ENCODE measurements around the gene BMP2K.

BMP2K gene

DNA sequence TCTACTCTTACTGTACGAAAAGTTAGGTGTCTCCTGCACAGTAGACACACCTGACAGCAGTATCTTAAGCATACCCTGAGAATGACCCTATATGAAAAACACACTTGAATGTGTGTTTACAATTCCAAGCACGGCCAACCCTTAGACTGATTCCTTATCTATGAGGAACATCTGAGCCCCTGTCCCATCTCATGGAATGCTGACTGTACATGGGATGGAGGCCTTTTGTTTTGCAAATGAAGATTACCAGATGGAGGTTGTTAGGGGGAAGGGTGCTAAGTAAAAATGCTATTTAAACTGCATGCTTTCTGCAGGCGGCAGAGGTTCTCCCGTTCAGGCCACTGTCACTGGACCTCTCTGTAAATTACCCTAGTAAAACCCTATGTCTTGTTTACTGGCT lies 160.8 kb downstream of the BMP2K start:
- DNase-seq (ENCODE audit: low read depth in 2 of 2): no peak

DNA sequence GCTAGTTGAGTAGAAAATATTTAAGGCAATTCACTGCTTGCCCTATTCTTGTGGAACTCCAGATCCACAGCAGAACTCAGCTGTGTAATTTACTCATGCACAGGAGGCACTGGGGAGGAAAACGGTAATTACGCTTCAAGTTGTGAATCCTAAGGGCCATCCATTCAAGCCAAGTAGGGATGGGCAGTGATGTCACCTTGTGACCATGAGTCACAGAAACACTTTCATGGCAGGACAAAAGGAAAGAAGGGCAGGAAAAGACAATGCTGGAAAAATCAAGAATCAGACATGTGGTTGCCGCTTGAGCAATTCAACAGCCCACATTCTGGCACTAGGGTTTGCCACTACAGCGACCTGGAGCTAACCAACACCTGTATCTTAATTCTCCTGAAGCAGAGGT lies 161.7 kb downstream of the BMP2K start:
- DNase-seq (ENCODE audit: low read depth in 2 of 2): no peak

DNA sequence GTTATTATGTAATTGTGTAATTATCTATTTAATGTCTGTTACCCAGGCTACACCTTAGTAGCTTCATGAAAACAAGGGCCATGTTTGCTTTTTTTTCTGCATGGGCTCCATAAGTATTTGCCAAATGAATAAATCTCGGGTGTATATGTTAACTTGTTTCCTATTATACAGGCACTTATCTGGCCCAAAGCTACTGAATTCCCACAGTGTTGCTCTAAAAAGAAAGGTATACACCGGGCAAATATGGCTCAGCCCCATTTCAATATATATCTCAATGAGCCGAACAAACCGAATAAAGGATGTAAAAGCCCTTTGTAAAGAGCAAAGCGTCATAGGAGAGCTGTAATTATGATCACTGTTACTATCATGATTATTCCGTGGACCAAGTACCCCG lies 162.3 kb downstream of the BMP2K start:
- DNase-seq (ENCODE audit: low read depth in 2 of 2): no peak

DNA sequence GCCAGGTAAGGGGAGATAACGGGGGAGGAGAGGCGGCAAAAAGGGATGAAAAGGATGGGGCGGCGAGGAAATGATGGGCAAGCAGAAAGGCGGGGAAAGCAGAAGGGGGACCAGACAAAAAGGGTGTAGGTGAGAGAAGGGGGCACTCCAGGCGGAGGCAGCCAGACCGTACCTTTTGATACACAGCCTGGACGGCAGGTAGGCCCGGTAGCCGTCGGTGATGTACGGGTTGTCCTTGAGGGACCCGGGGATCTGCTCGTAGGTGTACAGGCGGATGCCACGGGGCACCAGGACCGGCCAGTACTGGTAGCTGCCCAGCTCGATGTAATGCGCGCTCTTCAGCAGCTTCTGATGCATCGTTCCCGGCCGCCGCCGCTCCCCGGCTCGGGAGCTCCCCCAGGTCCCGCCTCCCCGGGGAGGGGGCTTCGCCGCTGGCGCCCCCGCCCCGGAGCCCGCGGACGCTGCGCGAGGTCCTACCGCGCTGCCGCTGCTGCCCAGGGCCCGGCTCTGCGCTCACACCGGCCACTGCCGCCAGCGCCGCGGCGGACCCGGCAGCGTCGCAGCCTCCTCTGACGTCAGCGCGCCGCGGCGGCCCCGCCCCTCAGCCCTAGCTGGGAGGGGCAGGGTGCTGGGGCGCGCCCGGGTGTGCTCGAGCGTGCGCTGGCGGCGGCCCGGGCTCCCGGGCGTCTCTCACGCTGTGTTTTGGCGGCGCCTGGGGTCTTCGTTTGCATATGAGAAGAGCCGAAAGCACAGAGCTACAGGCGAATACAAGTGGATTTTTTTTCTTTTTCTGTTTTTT lies 162.9 kb downstream of the BMP2K start, which contains the start of gene PAQR3:
TSS of gene PAQR3 (minus strand) at position 571 of the 799 bp plus-strand sequence. CDS start at position 357, 214 bp downstream.
- peak; percentile 67 to 68 for DNase-seq (ENCODE audit: low read depth in 2 of 2)

DNA sequence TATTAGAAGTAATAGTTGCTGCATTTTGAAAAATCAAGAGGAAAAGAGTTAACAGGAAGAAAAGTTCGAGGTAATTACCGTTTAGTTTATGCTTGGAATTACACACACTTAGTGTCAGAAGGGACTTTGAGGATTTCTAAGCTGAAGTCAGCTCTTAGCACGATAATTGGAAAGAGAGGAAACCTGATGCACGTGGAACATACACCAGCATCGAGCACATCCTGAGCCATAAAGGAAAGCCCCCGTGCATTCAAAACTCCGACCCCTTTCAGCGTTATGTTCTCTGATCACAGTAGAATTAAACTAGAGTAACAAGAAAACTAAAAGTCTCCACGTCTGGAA lies 163.5 kb downstream of the BMP2K start:
- no peak for DNase-seq (ENCODE audit: low read depth in 2 of 2)

DNA sequence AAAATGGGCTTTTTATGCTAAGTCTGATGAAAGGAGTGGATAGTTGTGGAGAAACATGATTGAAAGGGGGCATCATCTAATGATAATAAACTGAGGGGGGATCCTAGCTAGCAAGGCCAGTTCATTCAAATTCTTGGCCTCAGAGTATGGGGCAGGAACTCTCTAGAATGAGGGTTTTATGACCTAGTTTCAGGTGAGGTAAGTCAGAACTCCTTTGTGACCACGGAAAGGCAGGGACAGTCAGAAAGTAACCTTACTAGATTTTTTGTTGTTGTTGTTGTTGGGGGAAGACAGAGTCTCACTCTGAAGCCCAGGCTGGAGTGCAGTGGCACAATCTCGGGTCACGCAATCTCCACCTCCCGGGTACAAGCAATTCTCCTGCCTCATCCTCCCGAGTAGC lies 164.6 kb downstream of the BMP2K start:
- no peak for DNase-seq (ENCODE audit: low read depth in 2 of 2)

DNA sequence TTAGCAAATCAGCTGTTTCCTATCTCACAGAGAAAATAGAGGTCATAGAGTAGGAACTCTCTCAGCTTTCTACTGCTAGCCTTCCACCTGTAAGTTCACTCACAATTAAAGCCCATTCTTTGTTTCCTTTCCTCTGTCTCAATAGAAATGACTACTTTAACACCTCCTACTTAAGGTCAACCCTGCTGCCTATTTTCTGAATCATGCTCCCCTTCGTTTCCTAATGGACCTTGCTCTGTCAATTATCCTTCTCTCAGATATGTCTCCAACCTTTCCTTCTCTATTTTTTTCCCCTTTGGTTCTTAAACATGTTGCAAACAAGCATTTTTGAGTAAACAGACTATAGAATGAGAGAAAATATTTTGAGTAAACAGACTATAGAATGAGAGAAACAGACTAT lies 168.2 kb downstream of the BMP2K start:
- DNase-seq (ENCODE audit: low read depth in 2 of 2): no peak

DNA sequence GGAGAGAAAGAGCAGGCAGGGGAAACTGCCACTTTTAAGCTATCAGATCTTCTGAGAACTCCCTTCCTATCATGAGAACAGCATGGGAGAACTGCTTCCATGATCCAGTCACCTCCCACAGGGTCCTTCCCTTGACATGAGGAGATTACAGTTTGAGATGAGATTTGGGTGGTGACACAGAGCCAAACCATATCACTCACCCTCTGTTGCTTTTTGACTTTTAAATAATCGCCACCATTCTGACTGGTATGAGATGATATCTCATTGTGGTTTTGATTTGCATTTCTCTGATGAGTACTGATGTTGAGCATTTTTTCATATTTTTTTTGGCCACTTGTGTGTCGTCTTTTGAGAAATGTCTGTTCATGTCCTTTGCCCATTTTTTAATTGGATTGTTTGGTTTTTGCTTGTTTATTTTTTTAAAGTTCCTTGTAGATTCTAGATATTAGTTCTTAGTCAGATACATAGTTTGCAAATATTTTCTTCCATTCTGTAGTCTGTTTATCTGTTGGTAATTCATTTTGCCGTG lies 169.6 kb downstream of the BMP2K start:
- DNase-seq (ENCODE audit: low read depth in 2 of 2): no peak

DNA sequence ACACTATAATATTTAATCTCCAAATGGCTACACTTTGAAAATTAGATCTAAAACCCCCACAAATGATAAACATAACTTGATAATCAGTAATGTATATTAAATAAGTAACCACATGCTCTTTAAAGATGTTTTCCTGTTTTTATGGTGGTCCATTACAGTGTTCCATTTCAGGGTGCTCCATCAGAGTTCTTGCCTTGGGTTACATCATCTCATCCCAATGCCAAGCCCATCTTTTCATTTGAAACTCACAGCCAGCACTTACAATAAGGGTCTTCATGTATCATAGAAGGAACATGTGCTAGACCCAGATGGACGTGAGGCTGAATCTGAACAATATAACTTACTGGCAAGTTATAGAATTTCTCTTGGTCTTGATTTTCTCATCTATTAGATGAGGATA lies 173.6 kb downstream of the BMP2K start:
- DNase-seq (ENCODE audit: low read depth in 2 of 2): no peak

DNA sequence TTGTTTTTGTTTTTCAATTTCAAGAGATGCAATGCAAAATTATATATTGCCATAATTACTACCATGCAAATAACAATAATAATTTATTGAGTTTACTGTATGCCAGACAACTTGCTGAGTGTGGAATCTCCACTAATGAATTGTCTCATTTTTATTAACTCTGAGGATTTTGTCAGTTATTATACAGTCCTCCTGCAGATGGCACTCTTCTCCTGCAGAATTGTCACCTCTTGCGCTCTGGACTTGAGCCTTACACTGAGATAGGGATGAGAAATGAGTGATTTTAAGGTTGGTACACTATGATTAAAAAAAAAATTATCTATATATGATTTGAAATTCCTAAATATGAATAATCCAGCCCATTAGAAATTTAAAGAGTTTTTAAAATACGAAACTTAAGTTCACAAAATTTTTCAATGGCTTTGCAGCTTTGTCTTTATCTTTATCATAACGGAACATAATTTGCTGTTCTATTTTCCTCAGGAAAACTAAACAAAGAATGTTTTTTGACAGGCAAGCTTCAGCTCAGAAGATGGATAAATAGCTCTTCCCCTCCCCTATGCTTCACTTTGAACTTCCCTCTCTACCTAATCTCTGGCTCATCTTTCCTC lies 175.8 kb downstream of the BMP2K start:
- no peak for DNase-seq (ENCODE audit: low read depth in 2 of 2)

DNA sequence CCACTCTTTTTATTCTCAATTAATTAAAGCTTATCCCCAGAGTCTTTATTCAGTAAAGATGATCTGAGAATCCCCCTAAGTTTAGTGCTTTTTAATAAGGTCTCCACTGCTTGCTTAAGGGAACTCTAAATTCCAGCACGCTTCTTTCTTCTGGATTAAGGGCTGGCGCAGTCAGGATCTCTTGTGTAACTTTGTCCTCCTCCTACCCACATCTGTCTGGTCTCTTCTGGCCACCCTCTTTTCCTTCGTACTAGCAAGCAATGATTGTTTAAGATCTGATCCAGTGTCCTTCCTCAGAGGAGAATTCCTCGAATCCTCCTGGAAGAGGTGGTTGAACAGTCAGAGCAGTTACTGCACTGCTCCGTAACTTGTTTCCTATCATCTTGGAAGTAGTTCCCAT lies 177.1 kb downstream of the BMP2K start:
- DNase-seq (ENCODE audit: low read depth in 2 of 2): no peak

DNA sequence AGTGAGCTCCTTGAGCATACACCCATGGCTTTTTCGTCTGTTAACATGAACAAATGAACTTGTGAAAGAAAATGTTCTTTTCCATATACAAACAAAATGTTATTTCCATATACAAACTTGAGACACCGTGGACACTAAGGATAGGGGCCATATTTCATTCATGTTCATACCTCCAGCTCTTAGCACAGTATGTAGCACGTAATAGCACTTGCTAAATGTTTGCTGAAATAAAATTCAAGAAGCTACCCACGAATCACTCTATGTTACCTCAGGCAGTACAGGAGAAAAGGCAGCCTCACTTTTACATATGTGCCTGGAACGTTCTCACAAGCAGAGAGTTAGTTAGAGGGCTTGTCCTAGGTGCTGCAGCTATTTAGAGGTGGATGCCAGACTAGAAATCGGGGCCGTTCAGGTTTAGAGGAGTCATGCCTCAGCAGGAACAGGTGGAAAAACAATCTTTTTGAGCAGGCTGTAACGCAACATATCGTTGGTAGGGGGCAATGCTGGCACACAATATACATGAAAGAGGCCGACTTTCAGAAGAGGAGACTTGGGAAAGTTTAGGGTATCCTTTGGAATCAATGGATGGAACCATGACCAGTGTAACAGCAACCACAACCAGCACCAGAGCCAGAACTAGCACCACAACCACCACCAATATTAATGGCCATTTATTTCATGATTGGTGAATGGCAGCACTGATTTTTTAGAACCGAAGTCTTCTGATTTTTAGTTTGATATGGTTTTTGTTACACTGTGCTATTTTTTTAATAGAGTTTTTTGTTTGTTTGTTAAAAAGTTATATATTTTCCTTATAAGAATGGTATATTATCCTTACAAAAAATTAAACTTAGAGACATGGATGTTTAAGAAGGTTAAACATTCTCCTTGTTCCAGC lies 177.9 kb downstream of the BMP2K start:
- no peak for DNase-seq (ENCODE audit: low read depth in 2 of 2)

DNA sequence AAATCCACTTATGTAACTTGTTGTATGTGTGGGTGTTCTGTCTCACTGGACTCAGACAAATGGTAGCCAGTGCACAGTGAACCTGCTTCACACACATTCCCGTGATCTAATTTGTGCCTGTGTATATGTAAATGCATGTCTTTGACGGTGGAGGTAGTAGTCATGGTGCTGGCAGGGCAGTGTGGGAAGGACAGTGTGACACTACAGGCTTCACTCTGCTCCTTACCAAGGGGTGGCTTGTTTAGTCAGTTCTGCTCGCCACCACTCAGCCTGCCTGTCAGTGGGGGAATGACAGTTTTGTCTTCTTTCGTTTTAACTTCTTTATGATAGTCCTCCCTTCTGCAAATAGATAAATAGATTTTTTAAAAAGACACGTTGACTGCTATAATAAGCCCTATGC lies 180.8 kb downstream of the BMP2K start:
- no peak for DNase-seq (ENCODE audit: low read depth in 2 of 2)

DNA sequence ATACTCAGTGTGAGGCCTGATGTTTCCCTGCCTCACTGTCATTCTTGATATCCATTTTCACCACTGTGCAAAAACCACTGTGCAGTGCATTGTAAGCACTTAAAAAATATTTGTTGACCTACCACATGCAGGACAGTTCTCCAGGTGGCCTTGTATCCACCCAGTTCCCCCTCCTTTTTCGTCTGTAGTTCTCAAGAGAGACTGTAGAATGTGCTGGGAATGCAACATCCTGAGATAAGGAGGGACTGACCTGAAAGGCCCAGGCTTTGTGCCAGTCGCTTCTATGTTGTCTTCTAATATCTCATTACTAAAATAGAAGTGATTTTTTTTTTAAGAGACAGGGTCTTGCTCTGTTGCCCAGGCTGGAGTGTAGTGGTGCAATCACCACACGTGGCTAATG lies 184.8 kb downstream of the BMP2K start:
- no peak for DNase-seq (ENCODE audit: low read depth in 2 of 2)
